D341Med (cell line): ENCODE data around the gene SUPT20HL2.
"Not testable (repeated sequence)": the region's sequence is repeated elsewhere in the genome, so short reads cannot be mapped to it uniquely, and the experiment has no call there.

Experiments
- DNase-seq: peaks from one replicate; pipeline ENCODE4 v3.0.0; 2012; ENCODE audit warnings: low spot score

The SUPT20HL2 gene

GRCh38 chrX:24314019-24314635 lies at the start of gene SUPT20HL2:
Gene SUPT20HL2, minus strand, starts transcription at chrX:24314069. Its CDS starts 754 bp downstream, at chrX:24313315.
- no peak for DNase-seq

GRCh38 chrX:24362089-24362745 lies 48.3 kb upstream of the SUPT20HL2 start:
- not testable (repeated sequence) for DNase-seq

GRCh38 chrX:24360272-24360671 lies 46.4 kb upstream of the SUPT20HL2 start, which contains the start of gene SUPT20HL1:
Gene SUPT20HL1, plus strand, starts transcription at chrX:24360639. Its CDS starts 2,122 bp downstream, at chrX:24362761.
- DNase-seq: no peak

- DNase-seq: no peak
These were observed 43.2 kb upstream of the SUPT20HL2 start for GRCh38 chrX:24357106-24357505.

GRCh38 chrX:24355095-24355494 lies 41.2 kb upstream of the SUPT20HL2 start:
- no peak for DNase-seq

- DNase-seq: no peak
These were observed 36.3 kb upstream of the SUPT20HL2 start for GRCh38 chrX:24350217-24350616.

GRCh38 chrX:24347881-24348280 lies 34.0 kb upstream of the SUPT20HL2 start:
- peak; percentile 35 for DNase-seq

GRCh38 chrX:24343719-24344118 lies 29.9 kb upstream of the SUPT20HL2 start:
- DNase-seq: no peak

GRCh38 chrX:24341795-24342194 lies 27.9 kb upstream of the SUPT20HL2 start:
- DNase-seq: no peak

GRCh38 chrX:24340501-24340900 lies 26.6 kb upstream of the SUPT20HL2 start:
- no peak for DNase-seq

- DNase-seq: no peak
These were observed 26.0 kb upstream of the SUPT20HL2 start for GRCh38 chrX:24339911-24340310.

- no peak for DNase-seq
These were observed 22.0 kb upstream of the SUPT20HL2 start for GRCh38 chrX:24335871-24336270.

- no peak for DNase-seq
These were observed 20.6 kb upstream of the SUPT20HL2 start for GRCh38 chrX:24334461-24334860.

GRCh38 chrX:24333371-24333770 lies 19.5 kb upstream of the SUPT20HL2 start:
- no peak for DNase-seq

- DNase-seq: no peak
These were observed 19.0 kb upstream of the SUPT20HL2 start for GRCh38 chrX:24332878-24333277.

GRCh38 chrX:24325231-24325630 lies 11.4 kb upstream of the SUPT20HL2 start:
- DNase-seq: no peak

GRCh38 chrX:24321741-24322395 lies 8.0 kb upstream of the SUPT20HL2 start:
- DNase-seq: no peak

- no peak for DNase-seq
These were observed 3.7 kb upstream of the SUPT20HL2 start for GRCh38 chrX:24317567-24317966.

- DNase-seq: peak; percentile 57
These were observed 2.2 kb upstream of the SUPT20HL2 start for GRCh38 chrX:24316111-24316510.

- DNase-seq: not testable (repeated sequence)
These were observed 1.6 kb downstream of the SUPT20HL2 start for GRCh38 chrX:24312249-24312607.

GRCh38 chrX:24311507-24312248 lies 2.2 kb downstream of the SUPT20HL2 start:
- not testable (repeated sequence) for DNase-seq

- DNase-seq: not testable (repeated sequence)
These were observed 3.0 kb downstream of the SUPT20HL2 start for GRCh38 chrX:24310916-24311315.
